HG02973 (cell line): ENCODE data around the gene SCN10A.

Experiments
- ATAC-seq: cut with Tn5 transposase; IDR thresholded peaks from one replicate; pipeline ENCODE4 v1.9.1; 2021; ENCODE audit warnings: moderate library complexity; ENCODE audit not compliant: unreplicated experiment

Gene SCN10A

GRCh38 chr3:38653685-38654537, 162.1 kb downstream of the SCN10A start:
- ATAC-seq: no peak

- no peak for ATAC-seq
Measured at GRCh38 chr3:38652934-38653333, 163.1 kb downstream of the SCN10A start.

GRCh38 chr3:38651153-38651789, 164.7 kb downstream of the SCN10A start:
- peak; percentile 53 for ATAC-seq

GRCh38 chr3:38650248-38650951, 165.6 kb downstream of the SCN10A start:
- no peak for ATAC-seq

GRCh38 chr3:38649500-38650247, 166.3 kb downstream of the SCN10A start, which contains the start of gene SCN5A:
Gene SCN5A (minus strand): TSS chr3:38649687. CDS start chr3:38633307, 16,380 bp downstream.
- no peak for ATAC-seq

GRCh38 chr3:38648659-38649499, 167.1 kb downstream of the SCN10A start:
- no peak for ATAC-seq

GRCh38 chr3:38648024-38648658, 167.9 kb downstream of the SCN10A start:
- ATAC-seq: no peak

GRCh38 chr3:38647217-38647970, 168.6 kb downstream of the SCN10A start:
- ATAC-seq: no peak
